Stimulated activated CD4-positive, alpha-beta T cell treated with anti-CD3 and anti-CD28 coated beads, Interleukin-4, amount 100 ng/mL, for 24 hours (primary cell): ENCODE results near the gene NMRK1.

ENCODE experiments used
- DNase-seq: peaks from one replicate; pipeline ENCODE4 v3.0.0-alpha.2; 2020

Gene NMRK1

GRCh38 chr9:75054368-75055001 is 33.5 kb downstream of the NMRK1 start:
- DNase-seq, result no peak

GRCh38 chr9:75053869-75054268 is 34.1 kb downstream of the NMRK1 start:
- no peak for DNase-seq

GRCh38 chr9:75051285-75051684 is 36.7 kb downstream of the NMRK1 start:
- DNase-seq, result no peak

GRCh38 chr9:75047506-75047905 is 40.4 kb downstream of the NMRK1 start:
- DNase-seq, result no peak

GRCh38 chr9:75046725-75047345 is 41.1 kb downstream of the NMRK1 start:
- DNase-seq, result no peak

GRCh38 chr9:75041041-75041440 is 46.9 kb downstream of the NMRK1 start:
- no peak for DNase-seq

GRCh38 chr9:75039801-75040200 is 48.2 kb downstream of the NMRK1 start:
- DNase-seq, result no peak

GRCh38 chr9:75039009-75039408 is 48.9 kb downstream of the NMRK1 start:
- DNase-seq, result no peak

GRCh38 chr9:75036793-75037192 is 51.2 kb downstream of the NMRK1 start:
- DNase-seq, result no peak

- no peak for DNase-seq
Observed at GRCh38 chr9:75033791-75034473, 54.0 kb downstream of the NMRK1 start.

- DNase-seq, result peak; percentile 56
Observed at GRCh38 chr9:75027187-75028107, 60.5 kb downstream of the NMRK1 start.

GRCh38 chr9:75023846-75024245 is 64.1 kb downstream of the NMRK1 start:
- no peak for DNase-seq

GRCh38 chr9:75019654-75020053 is 68.3 kb downstream of the NMRK1 start:
- no peak for DNase-seq

- DNase-seq, result no peak
Observed at GRCh38 chr9:75019022-75019421, 68.9 kb downstream of the NMRK1 start.

- no peak for DNase-seq
Observed at GRCh38 chr9:75017378-75017777, 70.6 kb downstream of the NMRK1 start.

GRCh38 chr9:75013735-75014134 is 74.2 kb downstream of the NMRK1 start:
- DNase-seq, result no peak
